HT-29 (cell line): ENCODE results near the gene ARHGAP28. TPM values are rescaled to one million over a fixed set of nuclear protein-coding genes. Genes with fewer than 3 reads are reported as not detected.

Experiments
- DNase-seq: peaks from one replicate; pipeline ENCODE4 v3.0.0-alpha.2; 2015; ENCODE audit warnings: low spot score
- total RNA-seq: library from RNA; depleted of rRNA; stranded (reverse); fragments of >200 nt; shearing (Covaris generic); gene quantifications from 2 replicates; pipeline ENCODE4 v1.2.3, GENCODE V29; 2014

Gene ARHGAP28
- total RNA-seq, 1 experiment from 2014 or later = not detected

- DNase-seq = no peak
Observed at GRCh38 chr18:6873040-6873751, 143.7 kb downstream of the ARHGAP28 start.

GRCh38 chr18:6874315-6874714 lies 144.8 kb downstream of the ARHGAP28 start:
- no peak for DNase-seq

GRCh38 chr18:6875749-6876148 lies 146.2 kb downstream of the ARHGAP28 start:
- no peak for DNase-seq

- DNase-seq = no peak
Observed at GRCh38 chr18:6876641-6877041, 147.1 kb downstream of the ARHGAP28 start.

- no peak for DNase-seq
Observed at GRCh38 chr18:6877288-6877687, 147.8 kb downstream of the ARHGAP28 start.

GRCh38 chr18:6878556-6879297 lies 149.2 kb downstream of the ARHGAP28 start:
- no peak for DNase-seq

GRCh38 chr18:6879508-6880195 lies 150.1 kb downstream of the ARHGAP28 start:
- DNase-seq = no peak

- no peak for DNase-seq
Observed at GRCh38 chr18:6881034-6881820, 151.7 kb downstream of the ARHGAP28 start.

GRCh38 chr18:6882401-6882800 lies 152.9 kb downstream of the ARHGAP28 start:
- DNase-seq = no peak

GRCh38 chr18:6885006-6885481 lies 155.5 kb downstream of the ARHGAP28 start:
- no peak for DNase-seq

- peak; percentile 76 for DNase-seq
Observed at GRCh38 chr18:6885992-6886796, 156.7 kb downstream of the ARHGAP28 start.

- no peak for DNase-seq
Observed at GRCh38 chr18:6886797-6887330, 157.3 kb downstream of the ARHGAP28 start.

- DNase-seq = no peak
Observed at GRCh38 chr18:6891788-6892187, 162.3 kb downstream of the ARHGAP28 start.

- no peak for DNase-seq
Observed at GRCh38 chr18:6901286-6901926, 171.9 kb downstream of the ARHGAP28 start.

GRCh38 chr18:6917072-6917471 lies 187.6 kb downstream of the ARHGAP28 start:
- DNase-seq = no peak

GRCh38 chr18:6920099-6920955 lies 190.8 kb downstream of the ARHGAP28 start:
- peak; percentile 95 for DNase-seq

GRCh38 chr18:6921571-6921970 lies 192.1 kb downstream of the ARHGAP28 start:
- no peak for DNase-seq

GRCh38 chr18:6923220-6923619 lies 193.7 kb downstream of the ARHGAP28 start:
- DNase-seq = no peak

- DNase-seq = no peak
Observed at GRCh38 chr18:6927153-6927552, 197.6 kb downstream of the ARHGAP28 start.
